DOHH2 (cell line): ENCODE results near the gene DCLK1.

Source experiments
- H3F3A ChIP-seq: fragments of 200-600 bp; sonication (generic), shearing (Covaris generic); 2 replicates; pipeline ENCODE4 v1.6.0; 2016; ENCODE audit warnings: antibody characterized with exemption, mild to moderate bottlenecking; ENCODE audit not compliant: control insufficient read depth, insufficient read depth
- H3K27ac ChIP-seq: fragments of 200-600 bp; sonication (generic); 2 replicates; pipeline ENCODE4 v1.5.1; 2014; ENCODE audit warnings: low read depth, mild to moderate bottlenecking, low read length, moderate library complexity
- H3K27me3 ChIP-seq: fragments of 200-600 bp; sonication (generic); 2 replicates; pipeline ENCODE4 v1.6.1; 2014; ENCODE audit warnings: mild to moderate bottlenecking, low read length, mixed read lengths; ENCODE audit not compliant: control insufficient read depth
- H3K36me3 ChIP-seq: fragments of 200-600 bp; sonication (generic); 2 replicates; pipeline ENCODE4 v1.6.1; 2014; ENCODE audit warnings: mild to moderate bottlenecking, low read length, moderate library complexity, mixed read lengths; ENCODE audit not compliant: control insufficient read depth
- H3K4me1 ChIP-seq: fragments of 200-600 bp; sonication (generic); 2 replicates; pipeline ENCODE4 v1.6.1; 2014; ENCODE audit warnings: mild to moderate bottlenecking, low read length, mixed read lengths; ENCODE audit not compliant: control insufficient read depth
- H3K4me2 ChIP-seq: fragments of 200-600 bp; sonication (generic); 2 replicates; pipeline ENCODE4 v1.6.0; 2014; ENCODE audit warnings: mild to moderate bottlenecking, low read length, moderate library complexity
- H3K4me3 ChIP-seq: fragments of 200-600 bp; sonication (generic); 2 replicates; pipeline ENCODE4 v1.5.1; 2014; ENCODE audit warnings: mild to moderate bottlenecking, low read length, mixed read lengths
- H3K79me2 ChIP-seq: fragments of 200-600 bp; sonication (generic); 2 replicates; pipeline ENCODE4 v1.6.1; 2014; ENCODE audit warnings: mild to moderate bottlenecking, low read length, mixed read lengths; ENCODE audit not compliant: control insufficient read depth
- H3K9me2 ChIP-seq: fragments of 200-600 bp; sonication (generic); replicated peaks from 2 replicates; pipeline ENCODE4 v1.6.1; 2014; ENCODE audit warnings: mild to moderate bottlenecking, low read length, mixed read lengths; ENCODE audit not compliant: control insufficient read depth
- H3K9me3 ChIP-seq: fragments of 200-600 bp; sonication (generic); 2 replicates; pipeline ENCODE4 v1.6.1; 2014; ENCODE audit warnings: antibody characterized with exemption, low read length, mixed read lengths; ENCODE audit not compliant: control insufficient read depth, insufficient read depth
- H4K20me1 ChIP-seq: fragments of 200-600 bp; sonication (generic); 2 replicates; pipeline ENCODE4 v1.6.0; 2014; ENCODE audit warnings: low read depth, mild to moderate bottlenecking, antibody characterized with exemption, low read length, moderate library complexity; ENCODE audit not compliant: control insufficient read depth, insufficient read depth
- EZH2phosphoT487 ChIP-seq: fragments of 200-600 bp; sonication (generic); IDR thresholded peaks from 2 replicates; pipeline ENCODE4 v1.6.1; 2017; ENCODE audit warnings: borderline replicate concordance, mild to moderate bottlenecking, antibody characterized with exemption, low read length, moderate library complexity, mixed read lengths
- TF ChIP-seq, protein P1 (sequence below): fragments of 200-600 bp; sonication (generic); IDR thresholded peaks from one replicate; pipeline ENCODE4 v1.5.1; 2014; ENCODE audit warnings: antibody characterized with exemption, mild to moderate bottlenecking, low read depth, low read length; ENCODE audit not compliant: poor library complexity, severe bottlenecking

DCLK1 gene

DNA sequence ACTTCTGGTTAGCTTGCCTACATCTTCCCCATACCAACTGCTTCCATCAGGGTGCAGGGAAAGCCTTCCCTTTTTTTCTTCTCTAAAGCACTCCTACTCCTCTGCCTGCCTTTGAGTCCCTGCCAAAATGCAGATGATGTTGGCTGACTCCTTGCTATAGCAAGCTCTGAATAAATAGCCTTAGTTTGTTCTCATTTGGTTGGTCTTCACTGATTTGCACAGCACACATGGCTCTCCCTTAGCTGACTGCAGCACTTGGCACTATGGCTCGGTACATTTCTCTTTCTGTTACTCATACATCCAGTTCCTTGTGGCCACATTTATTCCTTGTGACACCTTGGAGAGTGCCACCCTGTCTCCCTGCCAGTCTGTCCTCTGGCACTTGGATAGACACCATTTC, 249.8 kb downstream of the DCLK1 start:
- H3K79me2 ChIP-seq, result no peaks in the 10 kb centered on the region
- H3K9me3 ChIP-seq, result no peaks in the 10 kb centered on the region
- H3K36me3 ChIP-seq, result no peaks in the 10 kb centered on the region
- H3K27ac ChIP-seq, result no peak overlapping the region
- H4K20me1 ChIP-seq, result no peaks in the 10 kb centered on the region
- H3K9me2 ChIP-seq, result no peaks in the 10 kb centered on the region
- no peaks in the 10 kb centered on the region for H3F3A ChIP-seq
- TF ChIP-seq, protein P1, sequence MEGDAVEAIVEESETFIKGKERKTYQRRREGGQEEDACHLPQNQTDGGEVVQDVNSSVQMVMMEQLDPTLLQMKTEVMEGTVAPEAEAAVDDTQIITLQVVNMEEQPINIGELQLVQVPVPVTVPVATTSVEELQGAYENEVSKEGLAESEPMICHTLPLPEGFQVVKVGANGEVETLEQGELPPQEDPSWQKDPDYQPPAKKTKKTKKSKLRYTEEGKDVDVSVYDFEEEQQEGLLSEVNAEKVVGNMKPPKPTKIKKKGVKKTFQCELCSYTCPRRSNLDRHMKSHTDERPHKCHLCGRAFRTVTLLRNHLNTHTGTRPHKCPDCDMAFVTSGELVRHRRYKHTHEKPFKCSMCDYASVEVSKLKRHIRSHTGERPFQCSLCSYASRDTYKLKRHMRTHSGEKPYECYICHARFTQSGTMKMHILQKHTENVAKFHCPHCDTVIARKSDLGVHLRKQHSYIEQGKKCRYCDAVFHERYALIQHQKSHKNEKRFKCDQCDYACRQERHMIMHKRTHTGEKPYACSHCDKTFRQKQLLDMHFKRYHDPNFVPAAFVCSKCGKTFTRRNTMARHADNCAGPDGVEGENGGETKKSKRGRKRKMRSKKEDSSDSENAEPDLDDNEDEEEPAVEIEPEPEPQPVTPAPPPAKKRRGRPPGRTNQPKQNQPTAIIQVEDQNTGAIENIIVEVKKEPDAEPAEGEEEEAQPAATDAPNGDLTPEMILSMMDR, result no peak
- no peak for TF ChIP-seq EZH2phosphoT487
- H3K4me2 ChIP-seq, result no peak overlapping the region
- H3K4me3 ChIP-seq, result no peak overlapping the region
- H3K27me3 ChIP-seq, result no peaks in the 10 kb centered on the region
- no peaks in the 10 kb centered on the region for H3K4me1 ChIP-seq

DNA sequence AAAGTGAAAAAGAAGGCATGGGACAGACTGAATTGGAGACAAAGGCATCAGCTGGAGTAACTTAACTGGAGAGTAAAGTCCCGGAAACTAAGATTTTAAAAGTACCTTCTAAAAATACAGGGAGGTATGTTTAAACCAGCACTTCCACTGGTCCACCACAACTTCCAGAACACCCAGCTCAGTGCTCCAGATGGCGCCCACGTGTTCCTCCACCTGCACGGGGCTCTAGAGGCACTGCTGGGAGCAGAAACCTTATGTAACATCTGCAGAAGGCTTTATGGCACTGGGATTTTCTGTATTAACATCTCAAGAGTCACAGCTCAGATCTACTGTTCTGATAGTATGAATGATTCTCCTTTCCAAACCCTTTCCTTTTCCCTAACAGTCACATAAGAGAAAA, 252.1 kb downstream of the DCLK1 start:
- H3K4me2 ChIP-seq, result no peak overlapping the region
- no peaks in the 10 kb centered on the region for H3K4me1 ChIP-seq
- H4K20me1 ChIP-seq, result no peaks in the 10 kb centered on the region
- H3K27me3 ChIP-seq, result no peaks in the 10 kb centered on the region
- no peaks in the 10 kb centered on the region for H3F3A ChIP-seq
- no peak overlapping the region for H3K27ac ChIP-seq
- no peaks in the 10 kb centered on the region for H3K9me3 ChIP-seq
- no peaks in the 10 kb centered on the region for H3K9me2 ChIP-seq
- no peak overlapping the region for H3K4me3 ChIP-seq
- TF ChIP-seq EZH2phosphoT487, result no peak
- TF ChIP-seq, protein P1, result no peak
- H3K36me3 ChIP-seq, result no peaks in the 10 kb centered on the region
- H3K79me2 ChIP-seq, result no peaks in the 10 kb centered on the region

DNA sequence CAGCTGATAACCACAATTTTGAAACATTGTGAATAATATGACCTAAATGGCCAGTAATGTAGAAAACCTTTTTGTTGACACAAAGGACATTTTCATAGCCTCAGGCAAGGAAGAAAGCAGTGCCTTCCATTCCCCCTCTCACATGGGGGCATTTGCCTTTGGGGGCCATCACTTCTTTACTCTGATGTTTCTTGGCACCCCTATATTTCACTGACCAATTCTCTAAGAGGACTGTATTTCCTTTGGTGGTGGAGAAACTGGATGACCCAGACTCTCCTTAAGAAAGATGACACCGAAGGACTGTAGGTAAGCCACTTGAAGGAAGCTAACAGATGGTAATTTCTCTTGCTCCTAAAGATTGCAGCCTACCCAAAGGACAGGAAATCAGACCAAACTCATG, 254.6 kb downstream of the DCLK1 start:
- Histone ChIP-seq H3K9me2 (no peaks in the 10 kb centered on the region), H3K79me2 (no peaks in the 10 kb centered on the region), H3K36me3 (no peaks in the 10 kb centered on the region), H3F3A (no peaks in the 10 kb centered on the region), H3K4me2 (no peak overlapping the region), H4K20me1 (no peaks in the 10 kb centered on the region), H3K4me3 (no peak overlapping the region), H3K27ac (no peak overlapping the region), H3K4me1 (no peaks in the 10 kb centered on the region), H3K27me3 (no peaks in the 10 kb centered on the region), H3K9me3 (no peaks in the 10 kb centered on the region)
- TF ChIP-seq, protein P1, result no peak
- no peak for TF ChIP-seq EZH2phosphoT487

DNA sequence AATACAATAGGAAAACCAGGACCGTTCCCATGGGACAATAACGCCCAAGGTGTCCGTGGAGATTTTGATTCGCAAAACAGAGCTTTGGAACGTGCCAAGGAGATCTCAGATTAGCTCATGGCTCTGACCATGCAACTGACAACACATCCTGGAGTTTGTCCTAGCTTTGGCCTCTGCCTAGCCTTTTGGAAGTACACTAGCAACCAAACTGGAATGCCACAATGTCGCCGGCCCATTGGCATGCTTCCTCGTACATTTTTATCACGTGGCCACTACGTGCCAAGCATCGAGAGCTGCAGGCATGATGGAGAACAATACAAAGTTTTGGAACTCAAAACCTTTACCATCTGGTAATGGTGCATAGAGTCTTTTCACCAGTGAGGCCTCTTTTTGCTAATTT, 256.5 kb downstream of the DCLK1 start:
- Histone ChIP-seq H3K36me3 (no peaks in the 10 kb centered on the region), H4K20me1 (no peaks in the 10 kb centered on the region), H3K79me2 (no peaks in the 10 kb centered on the region), H3K4me1 (no peaks in the 10 kb centered on the region), H3K4me2 (no peak overlapping the region), H3K9me2 (no peaks in the 10 kb centered on the region), H3F3A (no peaks in the 10 kb centered on the region), H3K9me3 (no peaks in the 10 kb centered on the region), H3K27me3 (no peaks in the 10 kb centered on the region), H3K4me3 (no peak overlapping the region), H3K27ac (no peak overlapping the region)
- TF ChIP-seq, protein P1, result no peak
- no peak for TF ChIP-seq EZH2phosphoT487
